ENCODE results near the gene LAMA2. TPM values are rescaled to one million over a fixed set of nuclear protein-coding genes. Genes with fewer than 3 reads are reported as not detected.
A peak's percentile ranks its signal among the peaks of the same experiment; 100 is the strongest.

LAMA2 gene
- total RNA-seq, 4 donors from 2014 or later = 15.1 to 27.3 (median 25.0) TPM

GRCh38 chr6:129501740-129502660, 619.1 kb downstream of the LAMA2 start:
- no peaks in the 10 kb centered on the region for H3K9me3 ChIP-seq
- no peaks in the 10 kb centered on the region for H3K27me3 ChIP-seq
- H3K36me3 ChIP-seq = peaks cover 5% of the 10 kb centered on the region
- WGBS = 68% methylated on average over 6 of the region's 6 CpGs
- H3K27ac ChIP-seq = peak overlapping the region; percentile 78
- peaks cover 49% of the 10 kb centered on the region for H3K4me1 ChIP-seq
- H3K4me3 ChIP-seq = no peak overlapping the region
- no peak for DNase-seq (ENCODE audit: low spot score in 2 of 2)
- TF ChIP-seq POLR2AphosphoS5 (IDR thresholded peaks at IDR 0.05) (no peak), EP300 (IDR thresholded peaks at IDR 0.05) (no peak), POLR2A (IDR thresholded peaks at IDR 0.05) (no peak)
- TF ChIP-seq, protein P1, sequence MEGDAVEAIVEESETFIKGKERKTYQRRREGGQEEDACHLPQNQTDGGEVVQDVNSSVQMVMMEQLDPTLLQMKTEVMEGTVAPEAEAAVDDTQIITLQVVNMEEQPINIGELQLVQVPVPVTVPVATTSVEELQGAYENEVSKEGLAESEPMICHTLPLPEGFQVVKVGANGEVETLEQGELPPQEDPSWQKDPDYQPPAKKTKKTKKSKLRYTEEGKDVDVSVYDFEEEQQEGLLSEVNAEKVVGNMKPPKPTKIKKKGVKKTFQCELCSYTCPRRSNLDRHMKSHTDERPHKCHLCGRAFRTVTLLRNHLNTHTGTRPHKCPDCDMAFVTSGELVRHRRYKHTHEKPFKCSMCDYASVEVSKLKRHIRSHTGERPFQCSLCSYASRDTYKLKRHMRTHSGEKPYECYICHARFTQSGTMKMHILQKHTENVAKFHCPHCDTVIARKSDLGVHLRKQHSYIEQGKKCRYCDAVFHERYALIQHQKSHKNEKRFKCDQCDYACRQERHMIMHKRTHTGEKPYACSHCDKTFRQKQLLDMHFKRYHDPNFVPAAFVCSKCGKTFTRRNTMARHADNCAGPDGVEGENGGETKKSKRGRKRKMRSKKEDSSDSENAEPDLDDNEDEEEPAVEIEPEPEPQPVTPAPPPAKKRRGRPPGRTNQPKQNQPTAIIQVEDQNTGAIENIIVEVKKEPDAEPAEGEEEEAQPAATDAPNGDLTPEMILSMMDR (IDR thresholded peaks at IDR 0.05) = no peak

GRCh38 chr6:129504456-129504855, 621.5 kb downstream of the LAMA2 start:
- Histone ChIP-seq H3K4me3 (no peak overlapping the region), H3K27ac (no peak overlapping the region), H3K9me3 (no peaks in the 10 kb centered on the region), H3K4me1 (peaks cover 42% of the 10 kb centered on the region), H3K27me3 (no peaks in the 10 kb centered on the region), H3K36me3 (peaks cover 5% of the 10 kb centered on the region)
- TF ChIP-seq, protein P1 (IDR thresholded peaks at IDR 0.05) = no peak
- TF ChIP-seq EP300 (IDR thresholded peaks at IDR 0.05) (no peak), POLR2AphosphoS5 (IDR thresholded peaks at IDR 0.05) (no peak), POLR2A (IDR thresholded peaks at IDR 0.05) (no peak)
- WGBS = 93% methylated on average over 2 of the region's 2 CpGs
- DNase-seq (ENCODE audit: low spot score in 2 of 2) = no peak

GRCh38 chr6:129507059-129507807, 624.3 kb downstream of the LAMA2 start:
- Histone ChIP-seq H3K9me3 (no peaks in the 10 kb centered on the region), H3K27me3 (no peaks in the 10 kb centered on the region), H3K27ac (peak overlapping the region; percentile 70), H3K4me1 (peaks cover 15% of the 10 kb centered on the region), H3K36me3 (peaks cover 5% of the 10 kb centered on the region), H3K4me3 (no peak overlapping the region)
- DNase-seq (ENCODE audit: low spot score in 2 of 2) = no peak
- WGBS = 70% methylated on average over 5 of the region's 5 CpGs
- TF ChIP-seq, protein P1 (IDR thresholded peaks at IDR 0.05) = no peak

- no peak for TF ChIP-seq POLR2AphosphoS5 (IDR thresholded peaks at IDR 0.05)
- TF ChIP-seq POLR2A (IDR thresholded peaks at IDR 0.05) = no peak
- TF ChIP-seq, protein P1 (IDR thresholded peaks at IDR 0.05) = no peak
- TF ChIP-seq EP300 (IDR thresholded peaks at IDR 0.05) = no peak
- no peak overlapping the region for H3K4me3 ChIP-seq
- WGBS = 24% methylated on average over 1 of the region's 1 CpG
- H3K4me1 ChIP-seq = peaks cover 15% of the 10 kb centered on the region
- no peaks in the 10 kb centered on the region for H3K27me3 ChIP-seq
- no peak for DNase-seq (ENCODE audit: low spot score in 2 of 2)
- H3K9me3 ChIP-seq = no peaks in the 10 kb centered on the region
- H3K27ac ChIP-seq = peak overlapping the region; percentile 70
- H3K36me3 ChIP-seq = peaks cover 5% of the 10 kb centered on the region
Measured at GRCh38 chr6:129507846-129508245, 624.9 kb downstream of the LAMA2 start.

Measured in suprapubic skin (tissue), 4 donors.